Measurements from ENCODE around the gene COL4A1. TPM values are rescaled to one million over a fixed set of nuclear protein-coding genes. Genes with fewer than 3 reads are reported as not detected.
A peak's percentile ranks its signal among the peaks of the same experiment; 100 is the strongest.

The COL4A1 gene
- total and polyA plus RNA-seq, 2 of the 13 experiments (the other 11 are each of a cell fraction or from before 2014, with no cell fraction given) = not detected

DNA sequence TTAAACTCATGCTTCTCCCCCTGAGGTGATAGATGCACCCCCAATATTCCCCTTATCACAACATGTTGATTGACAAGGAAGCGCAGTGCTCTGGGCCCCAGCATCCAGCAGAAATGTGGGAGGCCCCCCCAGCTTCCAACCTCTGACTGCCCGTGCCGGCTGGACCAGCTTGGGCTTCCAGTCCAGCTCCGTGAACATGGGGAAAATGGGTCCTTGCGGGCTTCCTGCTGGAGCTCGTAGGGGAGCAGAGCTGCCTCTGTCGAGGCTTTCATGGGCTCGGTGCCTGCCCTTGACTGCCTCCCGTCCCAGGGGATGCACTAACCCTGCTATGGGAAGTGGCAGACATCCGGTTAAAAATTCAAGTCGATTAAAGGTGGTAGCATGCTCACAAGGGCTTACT is 188.9 kb downstream of the COL4A1 start:
- ChIA-PET POLR2A (no interaction called here), CTCF (ENCODE audit: low intra/inter-chr PET ratio, low total read pairs) (no interaction called here)
- intact Hi-C loops (cut with micrococcal nuclease; ENCODE audit: unreplicated experiment) = no loop called here
- in situ Hi-C loops (cut with HindIII; ENCODE audit: extremely low pct_ligation_motif_present, low pct_unique_long_range_greater_than_20kb) = loop anchor here (25.0 kb wide), 1 partner anchor 1906 kb away; the partner anchor contains the start of genes ABHD13 and LIG4
- TF ChIP-seq ZNF235 (CRISPR knock-in tag; IDR thresholded peaks at IDR 0.05; ENCODE audit: borderline replicate concordance) = no peak
- no peak for TF ChIP-seq HMGA1 (CRISPR knock-in tag; conservative IDR thresholded peaks at IDR 0.05)
- TF ChIP-seq ZNF891 (CRISPR knock-in tag; IDR thresholded peaks at IDR 0.05) = no peak
- TF ChIP-seq MIER3 (CRISPR knock-in tag; IDR thresholded peaks at IDR 0.05; ENCODE audit: borderline replicate concordance) = no peak
- TF ChIP-seq ZNF678 (CRISPR knock-in tag; IDR thresholded peaks at IDR 0.05) = no peak
- TF ChIP-seq SMC3 (IDR thresholded peaks at IDR 0.05; ENCODE audit: low read length) = no peak
- no peak for TF ChIP-seq KMT2B (CRISPR knock-in tag; IDR thresholded peaks at IDR 0.05)
- TF ChIP-seq KAT8 (CRISPR knock-in tag; IDR thresholded peaks at IDR 0.05) = no peak
- TF ChIP-seq TBL1XR1 (IDR thresholded peaks at IDR 0.05; ENCODE audit: borderline replicate concordance, low read length, partially characterized antibody) = no peak
- H3K4me2 ChIP-seq (ENCODE audit: low read depth, low read length) = no peak overlapping the region
- no peaks in the 10 kb centered on the region for H3K79me2 ChIP-seq (ENCODE audit: insufficient read depth, low read length)
- BruUV-seq (replicated peaks) = no TSS peak
- no peaks in the 10 kb centered on the region for H3K36me3 ChIP-seq (replicated peaks in 1 of 2; ENCODE audit: control insufficient read depth in 1 of 2, insufficient read depth in 2 of 2, low read length in 2 of 2)
- no peaks in the 10 kb centered on the region for H3K9me3 ChIP-seq (ENCODE audit: low read length)
- no peak overlapping the region for H3K4me3 ChIP-seq (replicated peaks in 1 of 3; ENCODE audit: insufficient read depth in 1 of 3, low read depth in 2 of 3, low read length in 3 of 3)
- H3K9ac ChIP-seq (ENCODE audit: insufficient read depth, low read depth, low read length) = no peak overlapping the region
- H4K20me1 ChIP-seq (ENCODE audit: insufficient read depth, low read length) = no peaks in the 10 kb centered on the region
- H3K27me3 ChIP-seq (ENCODE audit: control insufficient read depth in 1 of 2, insufficient read depth in 2 of 2, low read length in 2 of 2) = peaks cover 0 to 12% of the 10 kb centered on the region in 2 experiments; a peak in 3 of 5 replicates
- H3K27ac ChIP-seq (ENCODE audit: extremely low read length, insufficient read depth, low read length) = no peak overlapping the region
- no peaks in the 10 kb centered on the region for H3K4me1 ChIP-seq (ENCODE audit: insufficient read depth, low read length)
- DNase-seq (ENCODE audit: low spot score) (no peak), FAIRE-seq (no peak), ATAC-seq (no peak)
- H2AFZ ChIP-seq (ENCODE audit: low read length) = no peak overlapping the region
- 51% methylated on average over 10 of the region's 11 CpGs for WGBS (ENCODE audit: low lambda C conversion rate)

DNA sequence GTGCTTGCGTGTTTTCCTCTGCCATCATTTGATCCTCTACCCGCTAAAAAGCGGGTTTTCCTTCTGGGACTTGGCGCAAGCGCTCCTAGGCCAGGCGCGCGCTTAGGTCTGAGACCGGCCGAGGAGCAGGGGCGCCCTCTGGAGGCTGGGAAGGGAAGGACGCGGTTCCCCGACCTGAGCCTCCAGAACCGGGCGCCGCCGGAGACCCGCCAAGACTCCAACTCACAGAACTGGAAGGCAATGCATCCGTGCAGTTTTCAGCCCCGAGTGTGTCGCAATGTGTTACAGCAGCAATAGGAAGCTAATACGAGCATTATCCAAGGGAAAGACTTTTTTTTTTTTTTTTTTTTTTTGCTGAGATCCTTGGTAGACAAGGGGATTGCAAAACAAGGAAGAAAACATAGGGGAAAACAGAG is 190.9 kb downstream of the COL4A1 start:
- in situ Hi-C loops (cut with HindIII; ENCODE audit: extremely low pct_ligation_motif_present, low pct_unique_long_range_greater_than_20kb) = loop anchor here (25.0 kb wide), 1 partner anchor 1904 kb away; the partner anchor contains the start of genes ABHD13 and LIG4
- ATAC-seq (peak; percentile 68), DNase-seq (ENCODE audit: low spot score) (peak; percentile 4), FAIRE-seq (no peak)
- H3K9me3 ChIP-seq (ENCODE audit: low read length) = no peaks in the 10 kb centered on the region
- no peaks in the 10 kb centered on the region for H4K20me1 ChIP-seq (ENCODE audit: insufficient read depth, low read length)
- no peaks in the 10 kb centered on the region for H3K4me1 ChIP-seq (ENCODE audit: insufficient read depth, low read length)
- no peak overlapping the region for H2AFZ ChIP-seq (ENCODE audit: low read length)
- no peaks in the 10 kb centered on the region; a peak in 2 of 5 replicates for H3K27me3 ChIP-seq (ENCODE audit: control insufficient read depth in 1 of 2, insufficient read depth in 2 of 2, low read length in 2 of 2)
- ChIA-PET POLR2A (no interaction called here), CTCF (ENCODE audit: low intra/inter-chr PET ratio, low total read pairs) (no interaction called here)
- no TSS peak for BruUV-seq (replicated peaks)
- intact Hi-C loops (cut with micrococcal nuclease; ENCODE audit: unreplicated experiment) = no loop called here
- H3K4me3 ChIP-seq (replicated peaks in 1 of 3; ENCODE audit: insufficient read depth in 1 of 3, low read depth in 2 of 3, low read length in 3 of 3) = no peak overlapping the region
- no peak overlapping the region for H3K27ac ChIP-seq (ENCODE audit: extremely low read length, insufficient read depth, low read length)
- 58% methylated on average over 23 of the region's 23 CpGs for WGBS (ENCODE audit: low lambda C conversion rate)
- H3K36me3 ChIP-seq (replicated peaks in 1 of 2; ENCODE audit: control insufficient read depth in 1 of 2, insufficient read depth in 2 of 2, low read length in 2 of 2) = no peaks in the 10 kb centered on the region
- no peak overlapping the region for H3K4me2 ChIP-seq (ENCODE audit: low read depth, low read length)
- H3K9ac ChIP-seq (ENCODE audit: insufficient read depth, low read depth, low read length) = no peak overlapping the region
- H3K79me2 ChIP-seq (ENCODE audit: insufficient read depth, low read length) = no peaks in the 10 kb centered on the region
- TF ChIP-seq BRD4 (CRISPR knock-in tag; IDR thresholded peaks at IDR 0.05) (no peak), ZNF615 (CRISPR knock-in tag; IDR thresholded peaks at IDR 0.05; ENCODE audit: borderline replicate concordance) (no peak), HMG20B (CRISPR knock-in tag; conservative IDR thresholded peaks at IDR 0.05) (no peak), ZIK1 (CRISPR knock-in tag; IDR thresholded peaks at IDR 0.05; ENCODE audit: borderline replicate concordance, low read depth) (no peak)
- TF ChIP-seq, protein P1, sequence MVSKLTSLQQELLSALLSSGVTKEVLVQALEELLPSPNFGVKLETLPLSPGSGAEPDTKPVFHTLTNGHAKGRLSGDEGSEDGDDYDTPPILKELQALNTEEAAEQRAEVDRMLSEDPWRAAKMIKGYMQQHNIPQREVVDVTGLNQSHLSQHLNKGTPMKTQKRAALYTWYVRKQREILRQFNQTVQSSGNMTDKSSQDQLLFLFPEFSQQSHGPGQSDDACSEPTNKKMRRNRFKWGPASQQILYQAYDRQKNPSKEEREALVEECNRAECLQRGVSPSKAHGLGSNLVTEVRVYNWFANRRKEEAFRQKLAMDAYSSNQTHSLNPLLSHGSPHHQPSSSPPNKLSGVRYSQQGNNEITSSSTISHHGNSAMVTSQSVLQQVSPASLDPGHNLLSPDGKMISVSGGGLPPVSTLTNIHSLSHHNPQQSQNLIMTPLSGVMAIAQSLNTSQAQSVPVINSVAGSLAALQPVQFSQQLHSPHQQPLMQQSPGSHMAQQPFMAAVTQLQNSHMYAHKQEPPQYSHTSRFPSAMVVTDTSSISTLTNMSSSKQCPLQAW (CRISPR knock-in tag; IDR thresholded peaks at IDR 0.05) = no peak
- TF ChIP-seq, protein P2, sequence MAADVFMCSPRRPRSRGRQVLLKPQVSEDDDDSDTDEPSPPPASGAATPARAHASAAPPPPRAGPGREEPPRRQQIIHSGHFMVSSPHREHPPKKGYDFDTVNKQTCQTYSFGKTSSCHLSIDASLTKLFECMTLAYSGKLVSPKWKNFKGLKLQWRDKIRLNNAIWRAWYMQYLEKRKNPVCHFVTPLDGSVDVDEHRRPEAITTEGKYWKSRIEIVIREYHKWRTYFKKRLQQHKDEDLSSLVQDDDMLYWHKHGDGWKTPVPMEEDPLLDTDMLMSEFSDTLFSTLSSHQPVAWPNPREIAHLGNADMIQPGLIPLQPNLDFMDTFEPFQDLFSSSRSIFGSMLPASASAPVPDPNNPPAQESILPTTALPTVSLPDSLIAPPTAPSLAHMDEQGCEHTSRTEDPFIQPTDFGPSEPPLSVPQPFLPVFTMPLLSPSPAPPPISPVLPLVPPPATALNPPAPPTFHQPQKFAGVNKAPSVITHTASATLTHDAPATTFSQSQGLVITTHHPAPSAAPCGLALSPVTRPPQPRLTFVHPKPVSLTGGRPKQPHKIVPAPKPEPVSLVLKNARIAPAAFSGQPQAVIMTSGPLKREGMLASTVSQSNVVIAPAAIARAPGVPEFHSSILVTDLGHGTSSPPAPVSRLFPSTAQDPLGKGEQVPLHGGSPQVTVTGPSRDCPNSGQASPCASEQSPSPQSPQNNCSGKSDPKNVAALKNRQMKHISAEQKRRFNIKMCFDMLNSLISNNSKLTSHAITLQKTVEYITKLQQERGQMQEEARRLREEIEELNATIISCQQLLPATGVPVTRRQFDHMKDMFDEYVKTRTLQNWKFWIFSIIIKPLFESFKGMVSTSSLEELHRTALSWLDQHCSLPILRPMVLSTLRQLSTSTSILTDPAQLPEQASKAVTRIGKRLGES (CRISPR knock-in tag; IDR thresholded peaks at IDR 0.05; ENCODE audit: borderline replicate concordance) = no peak
